Activated naive CD4-positive, alpha-beta T cell treated with anti-CD3 and anti-CD28 coated beads, Interleukin-2, amount 50 U/mL, for 72 hours (primary cell): ENCODE results near the gene CDC42BPB. TPM values are rescaled to one million over a fixed set of nuclear protein-coding genes. Genes with fewer than 3 reads are reported as not detected.

ENCODE experiments used
- ATAC-seq, 2 donors: fragments of 150-1000 bp; cut with Tn5 transposase; 2 replicates each; pipeline ENCODE4 v1.10.0; 2021; ENCODE audit warnings: mild to moderate bottlenecking in 2 of 2, moderate library complexity in 2 of 2
- DNase-seq, 2 donors: peaks; one replicate each; pipeline ENCODE4 v3.0.0; 2021 to 2022; ENCODE audit warnings: low spot score in 2 of 2
- H3K27ac Mint-ChIP-seq, 2 donors: one replicate each; pipeline ENCODE4 v1.8.0; 2022; ENCODE audit warnings: mild to moderate bottlenecking in 2 of 2, mixed read lengths in 2 of 2
- H3K36me3 Mint-ChIP-seq, 2 donors: one replicate each; pipeline ENCODE4 v1.8.0; 2022; ENCODE audit warnings: mixed read lengths in 2 of 2
- H3K9me3 Mint-ChIP-seq, 2 donors: one replicate each; pipeline ENCODE4 v1.8.0; 2022; ENCODE audit warnings: mixed read lengths in 2 of 2
- total RNA-seq, 2 donors: library from RNA; stranded (reverse); gene quantifications; one replicate each; pipeline ENCODE4 v1.2.3, GENCODE V29; 2022

The CDC42BPB gene
- total RNA-seq, 2 donors from 2014 or later = 3.4 to 5.8 TPM

- no peaks in the 10 kb centered on the region for H3K36me3 Mint-ChIP-seq
These were observed 26.9 kb upstream of the CDC42BPB start, which contains the start of gene LBHD2 for GRCh38 chr14:103084021-103084919. TSS of gene LBHD2 (plus strand) at chr14:103084210. CDS start at chr14:103086013, 1,803 bp downstream.

GRCh38 chr14:103081951-103082350 is 24.6 kb upstream of the CDC42BPB start:
- ATAC-seq (no peak), DNase-seq (no peak)
- Mint-ChIP-seq H3K36me3 (no peaks in the 10 kb centered on the region), H3K27ac (no peak overlapping the region), H3K9me3 (no peaks in the 10 kb centered on the region)

More at GRCh38 chr14:103084021-103084919, 26.9 kb upstream of the CDC42BPB start, which contains the start of gene LBHD2:
- no peaks in the 10 kb centered on the region for H3K9me3 Mint-ChIP-seq
- no peak for ATAC-seq
- H3K27ac Mint-ChIP-seq = no peak within 1 kb of the TSS
- DNase-seq = no peak

- no peak overlapping the region for H3K27ac Mint-ChIP-seq
- ATAC-seq (no peak), DNase-seq (no peak)
- no peaks in the 10 kb centered on the region for H3K36me3 Mint-ChIP-seq
- no peaks in the 10 kb centered on the region for H3K9me3 Mint-ChIP-seq
These were observed 21.7 kb upstream of the CDC42BPB start for GRCh38 chr14:103078860-103079587.

- Mint-ChIP-seq H3K9me3 (no peaks in the 10 kb centered on the region), H3K36me3 (no peaks in the 10 kb centered on the region), H3K27ac (no peak overlapping the region)
- peak in 1 of 2 donors; percentile 69 for DNase-seq
- peak; percentile 64 to 70 for ATAC-seq
These were observed 21.0 kb upstream of the CDC42BPB start for GRCh38 chr14:103078420-103078749.

DNA sequence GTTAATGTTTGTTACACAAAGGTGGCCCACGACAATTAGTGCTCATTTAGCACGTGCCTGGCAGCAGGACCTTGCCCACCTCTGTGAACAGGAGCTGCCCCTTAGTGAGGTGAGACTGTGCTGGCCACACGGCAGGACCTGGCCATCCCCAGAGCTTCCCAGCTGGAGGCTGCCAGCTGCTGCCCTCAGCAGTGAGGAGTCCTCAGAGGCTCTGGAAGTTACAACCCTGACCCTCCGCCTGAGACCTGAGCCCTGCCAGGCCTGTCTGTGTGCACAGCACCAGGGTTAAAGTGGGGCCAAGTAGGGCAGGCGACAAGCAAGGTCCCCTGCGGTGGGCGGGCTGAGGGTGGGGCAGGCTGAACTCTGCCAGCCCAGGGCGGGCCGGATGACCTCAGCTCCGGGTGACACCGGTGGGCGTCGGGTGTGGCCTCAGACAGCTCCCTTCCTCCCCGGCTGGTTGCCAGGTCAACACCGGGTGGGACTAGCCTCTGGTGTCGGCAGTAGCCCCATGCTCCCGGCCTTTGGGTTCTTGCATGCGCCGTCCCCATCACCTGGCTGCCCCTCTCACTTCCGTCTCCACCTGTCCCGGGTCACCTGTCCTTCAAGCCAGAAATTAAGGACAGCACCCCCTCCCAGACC is 17.5 kb upstream of the CDC42BPB start:
- Mint-ChIP-seq H3K27ac (no peak overlapping the region), H3K36me3 (no peaks in the 10 kb centered on the region), H3K9me3 (no peaks in the 10 kb centered on the region)
- ATAC-seq (no peak), DNase-seq (no peak)

DNA sequence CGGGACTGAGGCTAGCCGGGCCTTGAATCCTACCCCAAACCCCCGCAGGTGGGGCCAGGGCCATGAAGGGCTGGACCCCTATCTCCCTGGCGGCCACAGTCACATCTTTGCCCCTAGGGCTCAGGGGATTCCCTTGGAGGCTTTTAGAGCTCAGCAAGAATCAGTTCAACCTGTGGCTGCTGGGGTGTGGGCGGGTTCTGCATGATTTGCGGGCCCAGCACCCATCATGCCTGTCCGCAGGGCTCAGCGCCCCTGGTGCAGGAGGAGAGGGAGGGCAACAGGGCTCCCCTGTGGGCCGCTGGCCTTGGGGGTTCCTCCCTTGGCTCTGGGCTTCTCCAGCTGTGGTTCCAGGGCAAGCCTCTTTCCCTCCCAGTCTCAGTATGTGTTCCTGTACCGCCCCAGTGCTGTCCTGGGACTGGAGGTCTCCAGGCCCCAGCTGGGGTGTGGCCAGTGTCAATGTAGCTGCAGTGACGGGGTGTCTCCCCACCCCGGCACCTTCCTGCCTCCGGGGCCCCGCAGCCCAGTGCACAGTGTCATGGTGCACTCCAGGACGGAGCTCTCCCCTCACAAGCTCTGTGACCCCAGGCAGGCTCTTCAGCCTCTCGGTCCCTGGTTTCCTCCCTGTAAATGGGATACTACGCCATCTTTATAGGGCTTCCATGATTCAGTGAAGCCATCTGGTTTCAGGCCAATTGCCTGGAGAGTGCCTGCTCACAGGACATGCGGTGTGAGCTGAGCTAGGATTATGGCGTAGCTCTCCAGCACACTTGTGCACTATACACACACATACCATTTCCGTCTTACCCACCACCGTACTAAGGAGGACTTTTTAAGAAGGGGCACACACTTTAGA is 16.8 kb upstream of the CDC42BPB start:
- no peak for ATAC-seq
- Mint-ChIP-seq H3K27ac (no peak overlapping the region), H3K36me3 (no peaks in the 10 kb centered on the region), H3K9me3 (no peaks in the 10 kb centered on the region)
- DNase-seq = no peak

- Mint-ChIP-seq H3K27ac (no peak overlapping the region), H3K9me3 (no peaks in the 10 kb centered on the region), H3K36me3 (no peaks in the 10 kb centered on the region)
- DNase-seq (no peak), ATAC-seq (no peak)
These were observed 16.1 kb upstream of the CDC42BPB start for GRCh38 chr14:103073367-103073875.

DNA sequence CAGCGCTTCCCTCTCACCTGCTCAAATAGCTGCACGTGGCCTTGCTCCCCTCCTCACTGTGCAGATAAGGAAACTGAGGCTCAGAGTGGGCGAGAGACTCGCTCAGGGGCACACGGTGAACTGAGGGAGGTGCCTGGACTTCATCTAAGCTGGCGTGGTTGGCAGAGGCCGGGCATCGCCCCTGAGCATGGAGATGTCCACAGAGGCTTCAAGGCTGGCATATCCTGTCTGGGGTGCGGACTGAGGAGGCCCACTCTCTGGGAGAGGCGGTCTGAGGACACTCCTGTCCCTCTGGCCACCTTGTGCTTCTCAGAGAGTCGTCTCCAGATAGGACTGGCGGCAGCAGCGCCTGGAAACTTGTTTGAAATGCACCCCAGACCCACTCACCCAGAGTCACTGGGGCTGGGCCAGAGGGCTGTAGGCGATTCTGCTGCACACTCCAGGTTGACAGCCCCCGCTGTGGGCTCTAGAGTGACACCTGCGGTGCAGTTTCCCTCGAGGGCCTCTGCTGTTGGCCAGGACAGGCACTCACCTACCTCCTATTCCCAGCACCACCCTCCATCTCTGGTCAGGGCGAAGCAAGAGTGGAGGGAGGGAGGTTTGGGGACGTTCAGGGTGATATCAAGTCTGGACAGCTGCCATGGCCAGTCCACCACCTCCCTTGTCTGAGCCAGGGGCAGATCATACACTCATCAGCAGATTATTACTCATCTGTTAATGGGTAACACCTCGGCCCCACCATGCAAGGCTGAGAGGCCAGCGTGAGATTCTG is 15.4 kb upstream of the CDC42BPB start:
- DNase-seq (no peak), ATAC-seq (no peak)
- no peaks in the 10 kb centered on the region for H3K36me3 Mint-ChIP-seq
- H3K9me3 Mint-ChIP-seq = no peaks in the 10 kb centered on the region
- H3K27ac Mint-ChIP-seq = no peak overlapping the region

DNA sequence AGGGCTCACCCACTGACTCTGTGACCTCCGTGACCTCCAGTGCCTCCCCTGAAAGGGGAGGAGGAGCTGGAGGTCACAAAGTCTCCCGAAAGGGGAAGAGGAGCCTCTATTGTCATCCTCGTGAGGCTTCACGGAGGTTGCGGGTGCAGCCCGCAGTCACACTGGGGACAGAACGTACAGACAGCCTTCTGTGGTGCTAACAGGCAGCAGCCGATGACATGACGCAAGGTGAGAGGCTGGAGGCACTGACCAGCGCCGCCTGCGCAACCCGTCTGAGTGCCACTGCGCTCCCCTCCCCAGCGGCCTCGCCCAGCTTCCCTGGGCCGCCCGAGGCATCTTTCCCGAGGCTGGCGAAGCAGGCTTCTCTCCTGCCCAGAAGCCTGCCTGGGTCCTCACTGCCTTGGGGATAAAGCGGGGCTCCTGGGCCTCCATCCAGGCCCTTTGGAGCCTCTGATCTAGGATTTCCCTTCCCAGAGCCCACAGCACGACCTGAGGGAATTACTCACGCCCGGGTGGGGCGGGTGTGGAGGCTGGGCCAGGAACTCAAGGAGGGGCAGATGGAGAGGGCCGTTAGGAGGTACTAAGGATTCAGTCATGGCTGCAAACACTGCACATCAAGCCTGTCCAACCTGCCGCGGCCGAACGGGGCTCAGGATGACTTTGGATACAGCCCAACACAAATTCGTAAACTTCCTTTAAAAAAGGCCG is 14.3 kb upstream of the CDC42BPB start:
- ATAC-seq (no peak), DNase-seq (no peak)
- Mint-ChIP-seq H3K9me3 (no peaks in the 10 kb centered on the region), H3K27ac (no peak overlapping the region), H3K36me3 (no peaks in the 10 kb centered on the region)

DNA sequence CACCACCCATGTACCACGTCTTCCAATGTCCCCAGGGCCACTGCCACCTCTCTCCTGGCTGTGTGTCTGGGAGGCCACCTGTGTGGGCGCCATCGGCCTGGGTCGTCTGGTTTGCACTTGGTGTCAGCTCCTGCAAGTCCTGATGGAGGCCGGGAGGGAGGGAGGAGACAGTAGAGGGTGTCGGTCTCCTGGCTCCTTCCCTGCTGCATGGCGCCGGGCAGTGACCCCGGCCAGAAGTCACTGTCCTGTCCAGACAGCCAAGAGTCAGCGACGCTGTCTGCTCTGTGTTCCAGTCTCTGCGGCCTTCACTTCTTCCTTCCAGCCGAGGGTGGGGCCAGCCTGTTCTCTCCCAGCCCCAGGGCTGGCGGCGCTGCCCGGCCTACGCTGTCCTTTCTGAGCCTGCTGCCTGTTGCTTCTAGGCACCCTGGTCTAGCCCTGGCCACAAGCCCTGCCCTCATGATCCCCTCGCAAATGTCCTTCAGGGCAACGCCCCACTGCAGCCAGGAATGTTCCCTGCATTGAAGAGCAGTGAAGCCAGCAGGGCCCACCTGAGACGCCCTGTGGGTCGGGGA is 13.7 kb upstream of the CDC42BPB start:
- DNase-seq (no peak), ATAC-seq (no peak)
- Mint-ChIP-seq H3K27ac (no peak overlapping the region), H3K36me3 (no peaks in the 10 kb centered on the region), H3K9me3 (no peaks in the 10 kb centered on the region)

DNA sequence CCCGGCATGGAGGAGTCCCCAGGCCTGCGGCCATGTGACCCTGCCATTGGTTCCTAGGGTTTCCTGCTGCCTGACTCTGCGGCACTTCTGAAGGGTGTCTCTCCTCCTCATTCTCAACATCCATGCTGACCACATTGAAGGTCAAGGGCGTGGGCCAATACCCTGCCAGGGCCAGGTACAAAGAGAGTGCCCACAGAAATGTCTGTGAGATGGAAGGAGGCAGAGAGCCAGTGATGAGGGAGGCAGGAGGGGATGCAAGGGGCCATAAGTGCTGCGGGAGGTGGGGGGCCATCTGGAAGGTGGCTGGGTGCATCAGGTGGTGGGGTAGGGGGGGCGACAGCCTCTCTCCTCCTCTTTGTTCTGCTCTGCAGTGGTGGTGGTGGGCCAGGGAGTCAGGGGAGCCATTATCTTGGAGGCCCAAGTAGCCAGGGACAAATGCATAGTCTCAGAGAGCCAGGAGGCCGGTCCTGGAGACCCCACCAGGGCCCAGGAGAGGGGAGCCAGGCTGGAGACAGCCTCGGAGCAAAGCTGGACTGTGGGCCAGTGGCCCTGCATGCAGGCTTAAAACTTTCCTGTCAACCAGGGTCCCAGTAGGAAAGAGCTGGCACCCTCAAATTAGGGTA is 13.0 kb upstream of the CDC42BPB start:
- Mint-ChIP-seq H3K9me3 (no peaks in the 10 kb centered on the region), H3K36me3 (no peaks in the 10 kb centered on the region), H3K27ac (no peak overlapping the region)
- ATAC-seq (no peak), DNase-seq (no peak)

DNA sequence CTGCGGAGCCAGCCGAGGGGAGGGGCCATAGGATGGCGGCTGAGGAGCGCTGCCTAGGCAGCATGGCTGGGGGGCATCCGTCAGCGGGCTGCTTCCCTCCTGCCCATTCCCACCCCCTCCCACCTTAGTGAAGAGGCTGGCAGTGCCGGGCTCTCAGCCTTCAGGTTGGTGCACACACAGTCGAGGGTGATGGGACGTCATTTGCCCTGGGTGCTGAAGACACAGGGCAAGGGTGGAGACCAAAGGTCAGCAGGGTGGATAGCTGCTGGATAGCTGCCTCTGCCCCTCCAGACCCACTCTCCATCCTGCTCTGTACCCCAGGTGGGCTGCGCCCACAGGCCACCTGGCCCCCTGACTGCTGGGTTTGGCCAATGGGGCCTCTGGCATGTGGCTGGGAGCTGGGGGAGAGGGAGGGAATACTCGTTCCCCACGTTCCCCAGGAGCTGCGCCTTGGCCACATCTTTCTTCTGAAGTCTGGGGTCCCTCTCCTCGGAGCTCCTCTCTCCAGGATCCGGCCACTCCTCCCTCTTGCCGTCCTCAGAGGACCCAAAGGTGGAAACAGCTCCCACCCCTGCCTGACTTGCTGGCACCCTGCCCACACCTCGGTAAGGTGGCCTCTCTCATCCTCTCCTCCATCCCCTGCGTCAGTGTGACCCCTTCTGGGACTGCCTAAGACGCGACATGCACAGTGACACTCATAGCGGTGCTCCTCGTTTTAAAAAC is 11.2 kb upstream of the CDC42BPB start:
- H3K36me3 Mint-ChIP-seq = no peaks in the 10 kb centered on the region
- no peak for ATAC-seq

GRCh38 chr14:103067231-103067954 is 10.0 kb upstream of the CDC42BPB start:
- H3K9me3 Mint-ChIP-seq = no peaks in the 10 kb centered on the region
- ATAC-seq = peak in 1 of 2 donors; percentile 26
- no peaks in the 10 kb centered on the region for H3K36me3 Mint-ChIP-seq

More for the DNA sequence above, 11.2 kb upstream of the CDC42BPB start:
- DNase-seq = no peak
- Mint-ChIP-seq H3K27ac (no peak overlapping the region), H3K9me3 (no peaks in the 10 kb centered on the region)

More at GRCh38 chr14:103067231-103067954, 10.0 kb upstream of the CDC42BPB start:
- H3K27ac Mint-ChIP-seq = no peak overlapping the region
- DNase-seq = no peak
